GM18517 (cell line): Measurements from ENCODE around the gene CFAP77.

Experiments
- ATAC-seq: cut with Tn5 transposase; IDR thresholded peaks from one replicate; pipeline ENCODE4 v1.9.1; 2021; ENCODE audit warnings: mild to moderate bottlenecking, moderate library complexity; ENCODE audit not compliant: unreplicated experiment

CFAP77 gene

GRCh38 chr9:132575005-132575609, 165.1 kb downstream of the CFAP77 start:
- ATAC-seq = no peak

DNA sequence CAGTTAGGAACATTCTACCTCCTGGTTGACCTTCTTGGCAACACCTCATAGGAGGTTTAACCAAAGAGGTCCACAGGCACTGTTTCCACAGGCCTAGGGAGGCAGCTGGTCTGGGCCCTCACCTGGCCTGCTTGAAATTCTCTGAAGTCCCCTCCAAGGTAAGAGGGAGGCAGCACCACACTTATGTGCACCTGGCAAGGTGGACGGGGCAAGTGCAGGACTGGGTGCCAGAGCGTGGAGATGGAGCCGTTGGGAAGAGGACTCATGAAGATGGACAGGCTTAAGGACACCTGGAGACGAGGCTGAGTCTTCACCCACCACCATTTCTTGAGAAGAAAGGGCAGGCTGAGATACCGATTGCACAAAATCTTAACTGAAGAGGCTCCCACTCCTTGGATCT, 165.8 kb downstream of the CFAP77 start:
- no peak for ATAC-seq

GRCh38 chr9:132577119-132577518, 167.1 kb downstream of the CFAP77 start:
- no peak for ATAC-seq

DNA sequence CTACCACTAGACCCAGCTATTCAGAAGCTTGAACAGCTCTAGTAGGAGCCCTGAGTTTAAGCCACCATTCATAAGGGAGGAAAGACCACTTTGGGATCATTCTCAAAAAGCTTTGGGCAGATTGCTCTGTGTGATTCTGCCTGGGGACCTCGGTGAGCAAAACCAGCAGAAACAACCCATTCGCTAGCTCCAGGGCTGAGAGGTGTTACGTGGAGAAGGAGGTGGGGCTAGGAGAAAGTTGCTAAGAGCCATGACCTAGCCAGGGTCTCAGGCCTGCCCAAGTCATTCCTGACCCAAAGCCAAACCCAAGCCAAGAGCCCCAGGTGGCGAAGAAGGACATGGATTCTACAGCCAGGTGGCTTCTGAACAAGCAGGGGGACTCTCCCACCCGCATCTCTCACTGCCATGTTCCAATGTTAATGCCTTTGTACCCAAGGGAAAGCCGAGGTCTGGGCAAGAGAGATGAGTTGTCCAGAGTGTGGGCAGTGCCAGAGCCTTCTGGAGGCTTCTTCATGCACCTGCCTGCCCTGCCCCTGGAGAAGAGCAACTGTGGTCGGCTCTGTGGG, 168.4 kb downstream of the CFAP77 start:
- ATAC-seq = no peak

DNA sequence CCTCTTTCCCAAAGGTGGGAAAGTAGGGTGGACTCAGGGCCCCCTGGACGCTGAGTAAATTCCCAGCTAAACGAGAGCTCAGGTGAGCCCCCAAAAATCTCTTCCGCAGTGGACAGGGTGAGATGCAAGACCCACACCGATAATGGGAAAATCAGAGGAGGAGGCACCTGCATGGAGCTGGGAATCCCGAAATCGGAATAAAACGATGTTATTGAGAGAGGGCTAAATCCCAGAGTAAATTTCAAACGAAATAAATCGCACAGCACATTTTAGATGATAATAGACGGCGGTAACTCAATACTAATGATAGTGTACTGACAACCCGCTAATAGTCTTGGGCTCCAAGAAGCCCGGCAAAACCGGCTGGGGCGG, 169.4 kb downstream of the CFAP77 start:
- no peak for ATAC-seq

DNA sequence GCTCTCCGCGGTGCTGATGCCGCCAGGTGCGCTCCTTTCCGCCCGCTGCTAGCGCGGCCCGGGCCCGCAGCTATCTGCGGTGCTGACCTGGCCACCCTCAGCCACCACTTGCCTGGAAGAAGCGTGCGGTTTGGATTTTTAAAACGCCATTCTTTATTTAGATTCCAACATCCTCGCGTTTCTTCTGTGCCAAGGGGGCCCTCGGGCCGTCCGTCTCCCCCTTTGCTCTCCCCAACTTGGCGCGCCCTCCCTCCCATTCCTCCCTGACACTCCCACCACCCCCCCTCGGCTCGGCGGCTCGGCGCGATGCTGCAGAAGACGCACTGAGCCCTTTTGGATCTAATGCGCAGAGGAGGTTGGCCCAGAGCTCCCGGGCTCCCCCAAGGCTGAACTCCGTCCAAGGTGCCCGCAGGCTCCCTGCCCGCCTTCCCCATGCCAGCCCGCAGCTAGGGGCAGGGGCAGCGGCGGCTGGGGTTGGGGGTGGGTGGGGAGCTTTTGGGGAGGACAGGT, 172.3 kb downstream of the CFAP77 start, which contains the start of gene BARHL1:
Gene BARHL1 (plus strand): TSS at position 331 of the 510 bp plus-strand sequence. CDS start 192 bp downstream, outside the sequence.
- no peak for ATAC-seq

GRCh38 chr9:132582786-132583583, 173.0 kb downstream of the CFAP77 start:
- no peak for ATAC-seq

GRCh38 chr9:132583584-132584304, 173.7 kb downstream of the CFAP77 start:
- no peak for ATAC-seq

- ATAC-seq = no peak
Measured at GRCh38 chr9:132584601-132585560, 174.9 kb downstream of the CFAP77 start.

DNA sequence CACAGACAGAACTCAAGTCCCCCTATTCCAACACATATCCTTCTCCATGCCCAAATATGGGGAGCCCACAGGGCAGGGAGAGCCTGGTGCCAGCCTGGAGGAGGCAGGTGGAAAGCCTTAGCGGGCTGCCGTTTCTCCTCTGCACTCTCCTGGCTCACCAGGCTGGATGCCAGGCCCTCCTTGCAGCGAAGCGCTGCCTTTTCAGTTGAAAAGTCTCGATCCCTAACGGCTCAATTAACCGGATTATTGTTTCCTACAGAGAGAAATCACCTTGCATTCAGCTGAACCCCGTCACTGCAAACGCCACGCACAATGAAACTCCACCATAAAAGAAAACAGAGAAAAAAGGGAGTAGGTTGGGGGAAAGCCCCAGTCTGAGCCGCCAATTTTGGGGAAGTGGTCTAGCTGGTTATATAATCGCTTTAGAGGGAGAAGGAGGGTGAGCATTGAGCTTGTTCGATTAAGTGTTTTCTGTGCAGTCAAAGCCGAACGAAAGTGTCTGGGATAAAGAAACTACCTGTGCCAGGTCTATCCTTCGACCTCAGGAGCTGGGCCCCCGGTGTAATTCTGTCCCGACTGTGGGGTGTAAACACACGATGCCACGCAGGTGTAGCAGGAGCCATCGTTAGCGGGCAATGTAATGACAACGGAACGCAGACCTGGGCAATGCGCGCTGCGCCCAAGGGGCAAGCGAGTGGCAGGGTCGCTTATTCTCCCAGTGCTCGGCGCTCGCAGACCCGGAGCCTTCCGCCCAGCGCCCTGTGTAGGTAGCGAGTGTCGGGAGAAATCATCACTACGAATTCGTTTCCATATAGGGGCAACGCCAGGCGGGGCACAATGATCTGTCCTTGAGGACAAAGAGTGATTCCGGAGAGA, 176.2 kb downstream of the CFAP77 start:
- ATAC-seq = no peak

DNA sequence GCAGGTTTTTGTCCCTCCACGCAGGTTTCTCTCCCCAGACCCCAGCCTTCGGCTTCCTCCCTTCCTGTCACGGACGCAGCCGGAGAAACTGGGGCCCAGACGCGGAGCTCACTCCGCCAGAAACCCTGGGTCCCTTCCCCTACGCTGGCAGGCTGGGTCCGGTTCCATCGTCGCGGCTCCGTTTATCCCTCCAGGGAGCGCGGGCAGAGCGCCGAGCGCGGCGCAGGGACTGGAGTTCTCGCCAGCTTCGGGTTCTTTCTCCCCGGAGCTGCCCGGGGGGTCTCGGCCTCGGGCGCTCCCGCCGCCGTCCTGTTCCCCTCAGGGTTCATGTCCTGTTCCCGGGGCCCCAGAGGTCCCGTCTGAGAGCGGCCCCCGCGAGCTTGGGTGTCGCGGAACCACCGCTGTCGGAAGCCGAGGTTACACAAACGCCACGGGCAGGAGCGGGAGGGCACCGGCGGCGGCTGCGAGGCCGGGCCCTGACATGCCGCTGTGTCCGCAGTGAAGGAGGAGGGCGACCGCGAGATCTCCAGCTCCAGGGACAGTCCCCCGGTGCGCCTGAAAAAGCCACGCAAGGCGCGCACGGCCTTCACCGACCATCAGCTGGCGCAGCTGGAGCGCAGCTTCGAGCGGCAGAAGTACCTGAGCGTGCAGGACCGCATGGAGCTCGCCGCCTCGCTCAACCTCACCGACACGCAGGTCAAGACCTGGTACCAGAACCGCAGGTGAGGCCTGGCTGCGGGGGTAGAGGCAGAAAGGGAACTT, 177.0 kb downstream of the CFAP77 start:
- ATAC-seq = no peak

- no peak for ATAC-seq
Measured at GRCh38 chr9:132587592-132587955, 177.6 kb downstream of the CFAP77 start.

GRCh38 chr9:132588098-132588497, 178.1 kb downstream of the CFAP77 start:
- no peak for ATAC-seq

- no peak for ATAC-seq
Measured at GRCh38 chr9:132588501-132589147, 178.6 kb downstream of the CFAP77 start.

- ATAC-seq = no peak
Measured at GRCh38 chr9:132589148-132590036, 179.4 kb downstream of the CFAP77 start.

DNA sequence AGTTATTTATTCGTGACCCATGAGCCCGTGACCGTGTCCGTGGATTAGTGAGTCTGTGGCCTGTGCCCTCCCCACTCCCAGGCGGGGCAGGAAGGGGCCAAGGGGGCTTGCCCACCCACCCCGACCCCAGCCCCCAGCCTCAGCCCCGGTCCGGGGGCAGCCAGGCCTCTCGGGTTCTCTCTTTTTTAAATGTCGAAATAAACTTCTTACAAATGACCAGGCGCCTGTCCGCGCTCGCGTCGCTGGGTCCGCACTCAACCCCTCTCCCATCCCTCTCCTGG, 180.0 kb downstream of the CFAP77 start:
- ATAC-seq = no peak
